Hematopoietic multipotent progenitor cell treated with erythropoietin and hydrocortisone succinate and interleukin-3 and kit ligand, for 4 days (in vitro differentiated cells): ENCODE measurements around the gene SAMD4A.
"Not testable (repeated sequence)": the region's sequence is repeated elsewhere in the genome, so short reads cannot be mapped to it uniquely, and the experiment has no call there.

Experiments used
- DNase-seq: peaks from one replicate; pipeline ENCODE4 v3.0.0-alpha.2; 2015

SAMD4A gene

GRCh38 chr14:54785778-54786770, 219.1 kb downstream of the SAMD4A start:
- no peak for DNase-seq

DNA sequence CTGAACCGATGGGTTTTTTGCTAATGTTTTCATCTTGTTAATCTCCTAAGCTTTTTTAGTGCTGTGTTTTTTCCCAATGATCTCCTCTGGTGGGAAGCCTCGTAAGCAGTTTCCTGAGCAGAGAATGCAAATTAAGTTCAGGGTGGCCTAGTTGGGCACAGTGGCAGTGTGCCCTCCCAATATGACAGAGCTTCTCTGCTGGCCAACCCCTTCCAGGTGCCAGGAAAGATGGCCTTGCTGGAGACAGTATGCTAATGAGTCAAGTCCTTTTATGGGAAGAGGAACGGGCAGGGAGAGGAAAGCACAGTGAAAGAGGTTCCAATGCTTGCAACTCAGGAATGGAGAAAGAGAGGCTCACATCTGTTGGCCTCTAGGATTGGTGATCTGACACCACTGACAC, 219.9 kb downstream of the SAMD4A start:
- no peak for DNase-seq

GRCh38 chr14:54787261-54787660, 220.3 kb downstream of the SAMD4A start:
- DNase-seq = peak; percentile 68

- no peak for DNase-seq
These were observed 221.8 kb downstream of the SAMD4A start for GRCh38 chr14:54788701-54789100.

DNA sequence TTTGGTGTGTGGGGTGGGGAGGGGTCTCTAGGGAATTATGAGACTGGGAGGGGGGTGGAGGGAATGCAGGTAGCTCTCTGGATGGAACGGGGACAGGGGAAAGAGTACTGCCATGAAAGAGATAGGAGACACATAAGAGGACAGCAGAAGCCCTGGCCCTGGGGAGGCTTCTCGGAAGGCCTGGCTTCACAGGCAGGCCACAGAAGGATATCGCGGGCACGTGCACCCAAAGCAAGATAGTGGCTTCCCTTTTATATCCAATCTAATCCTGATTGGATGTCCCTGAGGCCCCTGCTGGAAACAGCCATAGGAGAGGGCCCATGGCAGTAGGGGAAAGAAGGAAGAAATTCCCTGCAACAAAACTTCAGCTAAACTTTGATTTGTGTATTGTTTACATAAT, 222.2 kb downstream of the SAMD4A start:
- no peak for DNase-seq

- no peak for DNase-seq
These were observed 223.0 kb downstream of the SAMD4A start for GRCh38 chr14:54789781-54790480.

- no peak for DNase-seq
These were observed 224.1 kb downstream of the SAMD4A start for GRCh38 chr14:54791001-54791400.

- no peak for DNase-seq
These were observed 225.4 kb downstream of the SAMD4A start for GRCh38 chr14:54792288-54792687.

- no peak for DNase-seq
These were observed 227.2 kb downstream of the SAMD4A start for GRCh38 chr14:54794159-54794558.

DNA sequence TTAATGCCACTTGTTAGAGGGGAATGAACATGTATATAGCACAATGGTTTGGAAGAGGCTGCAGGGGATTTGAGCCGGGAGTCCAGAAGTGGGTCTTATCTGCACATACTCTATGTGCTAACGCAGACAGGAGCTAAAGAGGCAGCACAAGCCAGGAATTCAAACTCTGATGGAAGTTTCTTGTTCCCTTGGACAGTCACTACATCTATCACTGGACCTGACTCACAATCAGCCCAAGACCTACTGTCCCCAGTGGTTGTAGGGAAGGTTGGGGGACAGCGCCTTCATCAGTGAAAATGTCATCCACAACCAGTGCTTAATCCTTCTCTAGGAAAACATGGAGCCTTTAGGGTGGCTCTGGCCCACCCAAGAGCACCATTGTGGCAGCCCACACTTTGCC, 227.9 kb downstream of the SAMD4A start:
- no peak for DNase-seq

- DNase-seq = no peak
These were observed 230.0 kb downstream of the SAMD4A start for GRCh38 chr14:54796961-54797360.

DNA sequence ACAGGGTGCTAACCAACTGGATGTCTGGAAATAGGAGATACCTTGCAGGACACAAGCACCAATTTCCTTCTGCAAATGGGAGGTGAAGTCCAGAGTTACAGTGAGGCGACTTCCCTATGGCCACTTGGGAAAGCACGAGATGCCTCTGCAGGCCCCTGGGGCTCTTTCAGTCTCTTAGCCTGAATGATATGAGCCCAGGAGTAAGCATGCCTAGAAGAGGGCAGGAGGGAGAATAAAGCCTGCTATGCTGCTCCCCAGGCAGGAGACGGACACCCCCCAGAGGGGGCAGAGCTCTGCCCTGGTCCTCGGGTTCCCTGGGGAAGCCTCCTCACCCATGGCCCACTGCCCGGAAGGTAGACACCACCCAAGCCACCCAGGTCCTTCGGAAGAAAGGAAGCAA, 230.6 kb downstream of the SAMD4A start:
- DNase-seq = no peak

DNA sequence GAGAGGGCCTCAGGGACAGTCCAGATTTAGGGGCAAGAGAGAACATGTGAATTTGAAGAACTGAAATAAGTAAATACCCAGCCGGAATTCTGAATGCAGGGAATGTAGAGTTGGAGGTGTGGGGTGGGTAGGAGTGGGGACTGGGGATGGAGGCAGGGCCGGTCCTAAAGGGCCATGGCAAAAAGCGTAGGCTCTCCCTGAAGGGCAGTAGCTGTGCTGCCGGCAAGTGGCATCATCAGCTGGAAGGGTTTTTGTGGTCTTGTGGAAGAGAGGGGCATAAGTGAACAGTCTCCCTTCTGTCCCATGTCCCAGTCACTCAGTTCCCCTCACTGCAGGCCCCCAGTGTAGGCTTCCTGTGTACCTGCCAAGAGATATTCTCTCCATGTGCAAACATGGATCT, 231.1 kb downstream of the SAMD4A start:
- DNase-seq = no peak

DNA sequence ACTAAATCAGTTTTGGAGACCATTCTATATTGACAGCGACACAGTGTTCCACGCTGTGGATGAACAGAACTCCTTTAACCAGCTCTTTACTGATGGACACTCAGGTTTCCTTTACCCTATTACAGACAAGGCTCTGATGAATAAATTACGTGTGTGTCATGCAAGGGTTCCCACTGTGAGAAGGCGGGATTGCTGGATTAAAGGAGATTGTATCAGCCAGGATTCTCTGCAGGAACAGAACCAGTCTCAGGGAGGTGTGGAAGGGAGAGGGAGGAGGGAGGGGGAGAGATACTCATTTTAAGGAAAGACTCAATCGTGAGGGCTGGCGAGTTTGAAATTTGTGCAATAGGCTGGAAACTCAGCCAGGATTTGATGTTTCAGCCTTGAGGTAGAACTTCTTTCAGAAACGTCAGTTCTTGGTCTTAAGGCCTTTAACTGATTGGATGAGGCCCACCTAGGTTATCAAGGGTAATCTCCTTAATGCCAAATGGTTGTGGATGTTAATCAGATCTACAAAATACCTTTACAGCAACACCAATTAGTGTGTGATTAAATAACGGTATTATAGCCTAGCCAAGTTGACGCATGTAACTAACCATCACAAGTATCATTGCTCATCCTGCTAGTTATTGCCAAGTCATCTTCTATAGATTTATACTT, 231.7 kb downstream of the SAMD4A start:
- no peak for DNase-seq

DNA sequence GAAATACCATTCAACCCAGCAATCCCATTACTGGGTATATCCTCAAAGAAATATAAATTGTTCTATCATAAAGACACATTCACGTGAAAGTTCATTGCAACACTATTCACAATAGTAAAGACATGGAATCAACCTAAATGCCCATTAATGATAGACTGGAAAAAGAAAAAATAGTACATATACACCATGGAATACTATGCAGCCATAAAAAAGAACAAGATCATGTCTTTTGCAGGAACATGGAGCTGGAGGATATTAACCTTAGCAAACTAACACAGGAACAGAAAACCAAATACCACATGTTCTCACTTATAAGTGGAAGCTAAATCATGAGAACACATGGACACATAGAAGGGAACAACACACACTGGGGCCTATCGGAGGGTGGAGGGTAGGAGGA, 234.6 kb downstream of the SAMD4A start:
- not testable (repeated sequence) for DNase-seq

GRCh38 chr14:54803396-54803795, 236.5 kb downstream of the SAMD4A start:
- DNase-seq = no peak

DNA sequence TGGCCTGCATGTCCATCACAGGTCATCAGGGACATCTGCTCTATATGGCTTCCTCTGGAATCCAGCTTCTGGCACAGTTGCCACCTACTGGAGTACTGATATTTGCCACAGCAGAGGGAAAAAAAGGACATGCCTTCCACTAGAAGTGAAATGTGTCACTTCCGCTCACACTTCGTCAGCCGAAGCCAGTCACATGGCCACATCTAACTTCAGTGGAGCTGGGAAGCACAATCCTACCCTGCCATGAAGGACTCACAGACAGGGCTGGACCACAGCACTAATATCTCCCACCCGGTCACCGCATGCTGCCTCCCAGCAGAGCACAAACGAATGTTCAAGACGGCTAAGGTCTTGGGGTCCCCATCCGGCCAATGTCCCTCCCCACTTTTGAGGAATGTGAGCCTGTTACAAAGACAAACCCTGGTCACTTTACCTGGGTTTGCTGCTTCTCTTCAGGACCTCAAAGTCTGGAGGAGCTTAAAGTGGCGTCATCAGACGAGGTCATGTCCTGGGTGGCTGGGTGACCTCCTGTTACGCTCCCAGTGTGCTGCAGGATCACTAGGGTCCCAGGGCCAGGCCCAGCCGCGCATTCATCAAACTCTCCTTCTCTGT, 237.1 kb downstream of the SAMD4A start:
- DNase-seq = no peak

DNA sequence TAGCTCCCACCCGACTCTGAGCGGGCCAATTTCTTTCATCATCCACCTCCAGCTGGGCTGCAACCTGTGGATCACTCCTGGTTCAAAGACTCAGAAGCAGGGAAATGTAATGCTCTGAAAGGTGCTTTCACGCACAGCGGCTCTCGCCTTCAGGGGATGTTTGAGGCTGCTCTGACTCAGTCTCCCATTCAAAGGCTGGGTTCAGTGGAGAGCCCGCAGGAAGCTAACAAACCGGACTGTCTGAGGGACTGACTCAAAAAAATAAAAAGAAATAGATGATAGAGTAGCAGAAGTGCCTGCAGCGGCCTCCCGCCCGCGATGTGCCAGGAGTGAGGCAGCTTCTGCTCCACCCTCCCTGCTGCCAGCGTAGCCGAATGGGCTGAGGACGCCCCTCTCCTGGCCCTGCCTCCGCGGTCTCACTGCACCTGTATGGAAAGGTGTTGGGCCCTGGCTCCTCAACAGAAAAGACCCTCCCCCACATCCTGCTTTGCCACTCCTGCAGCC, 237.7 kb downstream of the SAMD4A start:
- DNase-seq = no peak

DNA sequence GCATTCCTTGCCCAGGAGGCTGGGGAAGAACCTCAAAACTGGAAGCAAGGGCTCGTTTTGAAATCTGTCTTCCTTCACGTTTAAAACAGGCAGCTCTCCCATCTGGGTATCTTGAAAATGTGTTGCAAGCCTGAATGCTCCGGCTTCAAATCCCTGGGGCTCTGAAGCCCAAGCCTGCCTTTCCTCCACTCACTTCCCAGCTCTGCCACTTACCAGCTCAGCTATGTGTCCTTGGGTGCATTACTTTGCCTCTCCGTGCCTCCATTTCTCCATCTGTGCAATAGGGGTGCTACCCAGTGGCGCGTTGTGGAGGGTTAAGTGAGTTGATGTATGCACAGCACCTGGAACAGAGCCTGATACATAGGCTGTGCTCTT, 238.1 kb downstream of the SAMD4A start:
- DNase-seq = no peak

GRCh38 chr14:54805445-54806322, 238.8 kb downstream of the SAMD4A start:
- peak; percentile 88 for DNase-seq

DNA sequence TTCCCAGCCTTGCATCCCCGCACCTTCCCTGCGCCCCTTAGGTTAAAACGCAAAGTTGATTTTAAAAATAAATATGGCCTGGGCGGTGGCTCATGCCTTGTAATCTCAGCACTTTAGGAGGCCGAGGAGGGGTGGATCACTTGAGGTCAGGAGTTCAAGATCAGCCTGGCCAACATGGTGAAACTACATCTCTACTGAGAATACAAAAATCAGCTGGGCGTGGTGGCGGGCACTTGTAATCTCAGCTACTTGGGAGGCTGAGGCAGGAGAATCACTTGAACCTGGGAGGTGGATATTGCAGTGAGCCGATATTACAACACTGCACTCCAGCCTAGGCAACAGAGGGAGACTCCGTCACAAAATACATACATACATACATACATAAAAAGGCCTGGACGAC, 239.7 kb downstream of the SAMD4A start:
- DNase-seq = no peak

DNA sequence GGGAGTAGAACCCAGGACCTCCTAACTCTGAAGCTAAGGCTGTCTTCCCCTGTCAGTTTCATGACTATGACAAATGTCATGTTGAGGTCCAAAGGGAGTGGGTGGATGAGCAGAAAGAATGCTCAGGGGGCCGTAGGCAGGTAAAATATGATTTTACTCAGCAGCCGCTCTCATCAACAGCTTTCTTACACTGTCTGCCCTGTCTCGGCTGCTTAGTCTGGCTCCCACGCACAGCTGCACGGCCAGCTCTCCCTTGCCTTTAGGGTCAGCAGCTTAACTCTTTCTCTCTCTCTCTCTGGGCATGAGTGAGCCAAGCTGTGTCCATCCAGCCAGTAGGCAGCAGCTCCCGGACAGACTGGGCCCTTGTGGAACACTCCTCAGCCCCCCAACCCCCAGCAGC, 240.5 kb downstream of the SAMD4A start:
- DNase-seq = no peak
